ENCODE data around the gene CCSER1. TPM values are rescaled to one million over a fixed set of nuclear protein-coding genes. Genes with fewer than 3 reads are reported as not detected.
A peak's percentile ranks its signal among the peaks of the same experiment; 100 is the strongest.

CCSER1 gene
- polyA plus RNA-seq, 1 donor from 2014 or later = 20.8 TPM

DNA sequence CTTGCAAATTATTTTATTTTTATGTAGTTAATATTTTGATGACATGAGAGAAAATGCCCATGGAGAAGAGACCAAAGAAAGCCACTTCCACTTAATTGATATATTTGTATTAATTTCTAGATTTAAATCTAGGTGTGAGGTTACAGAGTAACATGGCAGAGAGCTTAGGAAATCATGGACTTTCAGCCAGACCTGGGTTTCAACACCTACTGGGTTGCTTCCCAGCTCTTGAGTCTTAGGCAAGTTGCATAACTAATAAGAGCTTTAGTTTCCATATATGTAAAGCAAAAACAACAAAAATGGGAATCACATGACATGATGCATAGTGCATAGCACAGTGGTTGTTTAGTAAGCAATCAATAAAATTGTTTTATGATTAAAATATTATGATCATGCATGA lies 413.3 kb downstream of the CCSER1 start:
- TF ChIP-seq RAD21 (conservative IDR thresholded peaks at IDR 0.05) (no peak), EP300 (conservative IDR thresholded peaks at IDR 0.05; ENCODE audit: poor library complexity, severe bottlenecking) (no peak), TAF1 (IDR thresholded peaks at IDR 0.05; ENCODE audit: low read depth) (no peak), SMC3 (conservative IDR thresholded peaks at IDR 0.05; ENCODE audit: poor library complexity) (no peak), EZH2 (IDR thresholded peaks at IDR 0.05; ENCODE audit: borderline replicate concordance, insufficient read depth, low read length, poor library complexity, severe bottlenecking) (no peak), MXI1 (conservative IDR thresholded peaks at IDR 0.05; ENCODE audit: poor library complexity, severe bottlenecking) (no peak), POLR2AphosphoS5 (IDR thresholded peaks at IDR 0.05) (no peak)
- TF ChIP-seq, protein P1, sequence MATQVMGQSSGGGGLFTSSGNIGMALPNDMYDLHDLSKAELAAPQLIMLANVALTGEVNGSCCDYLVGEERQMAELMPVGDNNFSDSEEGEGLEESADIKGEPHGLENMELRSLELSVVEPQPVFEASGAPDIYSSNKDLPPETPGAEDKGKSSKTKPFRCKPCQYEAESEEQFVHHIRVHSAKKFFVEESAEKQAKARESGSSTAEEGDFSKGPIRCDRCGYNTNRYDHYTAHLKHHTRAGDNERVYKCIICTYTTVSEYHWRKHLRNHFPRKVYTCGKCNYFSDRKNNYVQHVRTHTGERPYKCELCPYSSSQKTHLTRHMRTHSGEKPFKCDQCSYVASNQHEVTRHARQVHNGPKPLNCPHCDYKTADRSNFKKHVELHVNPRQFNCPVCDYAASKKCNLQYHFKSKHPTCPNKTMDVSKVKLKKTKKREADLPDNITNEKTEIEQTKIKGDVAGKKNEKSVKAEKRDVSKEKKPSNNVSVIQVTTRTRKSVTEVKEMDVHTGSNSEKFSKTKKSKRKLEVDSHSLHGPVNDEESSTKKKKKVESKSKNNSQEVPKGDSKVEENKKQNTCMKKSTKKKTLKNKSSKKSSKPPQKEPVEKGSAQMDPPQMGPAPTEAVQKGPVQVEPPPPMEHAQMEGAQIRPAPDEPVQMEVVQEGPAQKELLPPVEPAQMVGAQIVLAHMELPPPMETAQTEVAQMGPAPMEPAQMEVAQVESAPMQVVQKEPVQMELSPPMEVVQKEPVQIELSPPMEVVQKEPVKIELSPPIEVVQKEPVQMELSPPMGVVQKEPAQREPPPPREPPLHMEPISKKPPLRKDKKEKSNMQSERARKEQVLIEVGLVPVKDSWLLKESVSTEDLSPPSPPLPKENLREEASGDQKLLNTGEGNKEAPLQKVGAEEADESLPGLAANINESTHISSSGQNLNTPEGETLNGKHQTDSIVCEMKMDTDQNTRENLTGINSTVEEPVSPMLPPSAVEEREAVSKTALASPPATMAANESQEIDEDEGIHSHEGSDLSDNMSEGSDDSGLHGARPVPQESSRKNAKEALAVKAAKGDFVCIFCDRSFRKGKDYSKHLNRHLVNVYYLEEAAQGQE (IDR thresholded peaks at IDR 0.05; ENCODE audit: borderline replicate concordance) = no peak
- TF ChIP-seq, protein P2, sequence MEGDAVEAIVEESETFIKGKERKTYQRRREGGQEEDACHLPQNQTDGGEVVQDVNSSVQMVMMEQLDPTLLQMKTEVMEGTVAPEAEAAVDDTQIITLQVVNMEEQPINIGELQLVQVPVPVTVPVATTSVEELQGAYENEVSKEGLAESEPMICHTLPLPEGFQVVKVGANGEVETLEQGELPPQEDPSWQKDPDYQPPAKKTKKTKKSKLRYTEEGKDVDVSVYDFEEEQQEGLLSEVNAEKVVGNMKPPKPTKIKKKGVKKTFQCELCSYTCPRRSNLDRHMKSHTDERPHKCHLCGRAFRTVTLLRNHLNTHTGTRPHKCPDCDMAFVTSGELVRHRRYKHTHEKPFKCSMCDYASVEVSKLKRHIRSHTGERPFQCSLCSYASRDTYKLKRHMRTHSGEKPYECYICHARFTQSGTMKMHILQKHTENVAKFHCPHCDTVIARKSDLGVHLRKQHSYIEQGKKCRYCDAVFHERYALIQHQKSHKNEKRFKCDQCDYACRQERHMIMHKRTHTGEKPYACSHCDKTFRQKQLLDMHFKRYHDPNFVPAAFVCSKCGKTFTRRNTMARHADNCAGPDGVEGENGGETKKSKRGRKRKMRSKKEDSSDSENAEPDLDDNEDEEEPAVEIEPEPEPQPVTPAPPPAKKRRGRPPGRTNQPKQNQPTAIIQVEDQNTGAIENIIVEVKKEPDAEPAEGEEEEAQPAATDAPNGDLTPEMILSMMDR (IDR thresholded peaks at IDR 0.05; ENCODE audit: poor library complexity, severe bottlenecking) = no peak
- H4K20me1 ChIP-seq (ENCODE audit: insufficient read depth) = no peaks in the 10 kb centered on the region
- no peaks in the 10 kb centered on the region for H3K79me2 ChIP-seq (replicated peaks; ENCODE audit: insufficient read depth, low read length)
- no peaks in the 10 kb centered on the region for H3F3A ChIP-seq (ENCODE audit: insufficient read depth, low read length, poor library complexity, severe bottlenecking)
- H3K9me2 ChIP-seq (ENCODE audit: insufficient read depth, low read length) = no peaks in the 10 kb centered on the region
- no peak overlapping the region for H3K4me2 ChIP-seq (ENCODE audit: low read length)
- no peaks in the 10 kb centered on the region for H3K36me3 ChIP-seq (ENCODE audit: insufficient read depth, low read length)
- H3K27me3 ChIP-seq (ENCODE audit: insufficient read depth, low read depth, low read length) = no peaks in the 10 kb centered on the region
- no peak overlapping the region for H3K4me3 ChIP-seq (ENCODE audit: low read length)
- H3K27ac ChIP-seq (ENCODE audit: low read length) = no peak overlapping the region
- no peak overlapping the region for H2AFZ ChIP-seq (ENCODE audit: low read depth, low read length)
- no peak overlapping the region for H3K9ac ChIP-seq (ENCODE audit: low read length)
- H3K9me3 ChIP-seq (ENCODE audit: low read length) = no peaks in the 10 kb centered on the region

DNA sequence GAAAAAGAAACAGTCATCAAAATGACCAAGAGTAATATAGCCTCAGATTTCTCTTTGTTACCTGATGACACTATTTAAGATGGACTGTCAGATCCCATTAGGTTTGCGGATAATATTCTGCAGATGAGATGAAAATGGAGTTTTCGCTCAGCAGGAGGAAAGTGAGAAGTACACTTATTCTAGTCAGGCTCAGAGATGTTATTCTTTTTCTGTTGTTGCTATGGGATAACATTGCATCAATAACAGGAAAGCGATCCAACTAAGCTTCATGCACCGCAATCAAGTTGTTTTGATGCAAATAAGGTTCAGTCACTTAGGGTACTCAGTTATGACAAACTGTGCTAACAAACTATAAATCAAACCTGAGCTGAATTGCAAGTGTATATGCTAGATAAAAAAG lies 415.0 kb downstream of the CCSER1 start:
- Histone ChIP-seq H3K27me3 (ENCODE audit: insufficient read depth, low read depth, low read length) (no peaks in the 10 kb centered on the region), H4K20me1 (ENCODE audit: insufficient read depth) (no peaks in the 10 kb centered on the region), H3K36me3 (ENCODE audit: insufficient read depth, low read length) (no peaks in the 10 kb centered on the region), H3K4me3 (ENCODE audit: low read length) (no peak overlapping the region), H3K9me3 (ENCODE audit: low read length) (no peaks in the 10 kb centered on the region), H2AFZ (ENCODE audit: low read depth, low read length) (no peak overlapping the region), H3K9me2 (ENCODE audit: insufficient read depth, low read length) (no peaks in the 10 kb centered on the region), H3K27ac (ENCODE audit: low read length) (no peak overlapping the region), H3K9ac (ENCODE audit: low read length) (no peak overlapping the region), H3K79me2 (replicated peaks; ENCODE audit: insufficient read depth, low read length) (no peaks in the 10 kb centered on the region), H3K4me2 (ENCODE audit: low read length) (no peak overlapping the region), H3F3A (ENCODE audit: insufficient read depth, low read length, poor library complexity, severe bottlenecking) (no peaks in the 10 kb centered on the region)
- peak; percentile 75 for TF ChIP-seq EP300 (conservative IDR thresholded peaks at IDR 0.05; ENCODE audit: poor library complexity, severe bottlenecking)
- peak; percentile 73 for TF ChIP-seq POLR2AphosphoS5 (IDR thresholded peaks at IDR 0.05)
- TF ChIP-seq MXI1 (conservative IDR thresholded peaks at IDR 0.05; ENCODE audit: poor library complexity, severe bottlenecking) = no peak

Measured in neural cell (in vitro differentiated cells).